ENCODE data around the gene KRTAP5-1.
"Not testable (repeated sequence)": the region's sequence is repeated elsewhere in the genome, so short reads cannot be mapped to it uniquely, and the experiment has no call there.

KRTAP5-1 gene, protein sequence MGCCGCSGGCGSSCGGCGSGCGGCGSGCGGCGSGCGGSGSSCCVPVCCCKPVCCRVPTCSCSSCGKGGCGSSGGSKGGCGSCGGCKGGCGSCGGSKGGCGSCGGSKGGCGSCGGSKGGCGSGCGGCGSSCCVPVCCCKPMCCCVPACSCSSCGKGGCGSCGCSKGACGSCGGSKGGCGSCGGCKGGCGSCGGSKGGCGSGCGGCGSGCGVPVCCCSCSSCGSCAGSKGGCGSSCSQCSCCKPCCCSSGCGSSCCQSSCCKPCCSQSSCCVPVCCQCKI

DNA sequence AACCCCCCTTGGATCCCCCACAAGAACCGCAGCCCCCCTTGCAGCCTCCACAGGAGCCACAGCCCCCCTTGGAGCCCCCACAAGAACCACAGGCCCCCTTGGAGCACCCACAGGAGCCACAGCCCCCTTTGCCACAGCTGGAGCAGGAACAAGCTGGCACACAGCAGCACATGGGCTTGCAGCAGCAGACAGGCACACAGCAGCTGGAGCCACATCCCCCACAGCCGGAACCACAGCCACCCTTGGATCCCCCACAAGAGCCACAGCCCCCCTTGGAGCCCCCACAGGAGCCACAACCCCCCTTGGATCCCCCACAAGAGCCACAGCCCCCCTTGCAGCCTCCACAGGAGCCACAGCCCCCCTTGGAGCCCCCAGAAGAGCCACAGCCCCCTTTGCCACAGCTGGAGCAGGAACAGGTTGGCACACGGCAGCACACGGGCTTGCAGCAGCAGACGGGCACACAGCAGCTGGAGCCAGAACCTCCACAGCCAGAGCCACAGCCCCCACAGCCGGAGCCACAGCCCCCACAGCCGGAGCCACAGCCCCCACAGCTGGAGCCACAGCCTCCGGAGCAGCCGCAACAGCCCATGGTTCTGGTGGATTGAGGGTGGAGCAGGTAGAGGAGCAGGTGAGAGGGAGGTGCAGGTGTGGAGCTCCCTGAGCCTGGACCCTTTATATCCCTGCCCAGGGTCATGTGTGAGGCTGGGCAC is at the start of gene KRTAP5-1:
KRTAP5-1 (minus strand) TSS at position 623 of the 710 bp plus-strand sequence; CDS start at position 589, 34 bp downstream.
- Mint-ChIP-seq H3K27me3 (peaks cover 16% of the 10 kb centered on the region), H3K4me1 (ENCODE audit: low read depth) (peaks cover 18% of the 10 kb centered on the region)
- H3K27ac Mint-ChIP-seq; H3K4me3 Mint-ChIP-seq; H3K36me3 Mint-ChIP-seq (ENCODE audit: low read depth); H3K9me3 Mint-ChIP-seq: not testable (repeated sequence)

DNA sequence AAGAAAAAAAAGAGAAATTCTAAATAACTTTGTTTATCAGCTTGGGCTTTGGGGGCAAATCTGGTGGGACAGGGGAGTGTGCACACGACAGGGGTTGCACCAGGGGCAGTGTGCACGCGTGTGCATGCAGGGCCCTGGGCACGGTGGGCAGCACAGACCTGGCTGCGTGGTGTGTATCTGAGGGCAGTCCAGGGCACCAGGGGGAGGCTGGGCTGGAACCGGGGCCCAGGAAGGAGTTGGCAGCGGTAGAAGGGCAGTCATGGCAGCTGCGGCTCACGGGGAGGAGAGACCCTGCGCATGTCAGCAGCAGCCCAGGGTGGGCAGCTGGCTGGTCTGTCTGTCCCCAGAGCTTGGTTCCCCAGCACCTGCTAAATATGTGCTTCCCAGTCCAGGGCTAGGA is 48.8 kb upstream of the KRTAP5-1 start:
- Mint-ChIP-seq H3K4me1 (ENCODE audit: low read depth) (no peaks in the 10 kb centered on the region), H3K4me3 (no peak overlapping the region), H3K36me3 (ENCODE audit: low read depth) (no peaks in the 10 kb centered on the region), H3K27ac (no peak overlapping the region), H3K27me3 (peaks cover 30% of the 10 kb centered on the region), H3K9me3 (no peaks in the 10 kb centered on the region)

DNA sequence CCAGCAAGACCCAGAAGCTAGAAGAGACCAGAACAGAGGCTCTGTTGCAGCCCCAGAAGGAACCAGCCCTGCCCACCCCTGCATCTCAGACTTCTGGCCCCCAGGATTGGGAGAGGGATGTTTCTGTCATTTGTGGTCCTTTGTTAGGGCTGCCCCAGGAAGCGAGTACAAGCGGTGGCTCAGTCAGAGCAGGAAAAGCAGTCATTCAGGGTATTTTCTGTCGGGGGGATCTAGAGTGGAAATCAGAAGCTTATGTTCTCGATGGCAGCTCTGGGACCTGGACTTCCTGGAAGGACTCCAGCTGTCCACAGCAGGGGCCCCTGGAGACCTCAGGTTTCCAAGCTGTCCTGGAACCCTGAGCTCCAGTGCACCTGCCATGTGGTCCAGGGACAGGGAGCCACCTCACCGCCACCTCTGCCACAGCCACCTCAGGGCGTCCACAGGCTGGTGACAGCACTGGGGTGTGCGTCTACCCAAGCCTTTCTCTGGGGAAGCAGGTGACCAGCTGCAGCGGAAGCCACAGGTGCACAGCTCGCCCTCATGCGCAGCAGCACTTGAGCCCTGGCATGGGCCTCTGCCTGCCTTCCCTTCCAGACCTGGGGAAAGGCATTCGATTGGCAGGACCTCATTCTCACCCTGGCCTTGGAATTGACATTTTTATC is 47.1 kb upstream of the KRTAP5-1 start:
- H3K36me3 Mint-ChIP-seq (ENCODE audit: low read depth) = no peaks in the 10 kb centered on the region
- no peak overlapping the region for H3K4me3 Mint-ChIP-seq
- H3K4me1 Mint-ChIP-seq (ENCODE audit: low read depth) = no peaks in the 10 kb centered on the region
- H3K27me3 Mint-ChIP-seq = peaks cover 31% of the 10 kb centered on the region
- H3K27ac Mint-ChIP-seq = no peak overlapping the region
- H3K9me3 Mint-ChIP-seq = no peaks in the 10 kb centered on the region

DNA sequence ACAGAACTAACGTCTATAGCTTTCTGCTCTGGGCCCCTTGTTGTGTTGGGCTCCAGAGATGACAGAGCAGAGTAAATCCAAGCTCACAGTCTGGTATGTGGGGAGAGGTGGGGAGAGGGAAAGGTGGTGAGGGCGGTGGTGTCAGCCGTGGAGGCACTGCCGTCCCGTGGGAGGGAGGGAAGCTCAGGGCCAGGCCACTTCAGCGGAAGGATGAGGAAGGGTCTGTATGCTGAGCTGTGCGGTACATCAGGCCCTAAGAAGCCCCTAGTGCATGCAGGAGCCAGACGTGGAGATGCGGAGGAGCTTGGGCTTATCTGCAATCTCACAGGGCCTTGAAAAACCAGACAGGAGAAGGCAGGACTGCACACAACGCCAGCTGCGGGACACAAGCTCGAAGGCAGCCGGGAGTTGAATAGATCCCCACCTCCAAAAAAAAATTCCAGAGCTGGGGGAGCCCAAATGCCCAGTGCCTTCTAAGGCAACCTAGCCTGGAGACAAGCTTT is 46.0 kb upstream of the KRTAP5-1 start:
- no peak overlapping the region for H3K27ac Mint-ChIP-seq
- H3K4me1 Mint-ChIP-seq (ENCODE audit: low read depth) = no peaks in the 10 kb centered on the region
- no peak overlapping the region for H3K4me3 Mint-ChIP-seq
- H3K9me3 Mint-ChIP-seq = no peaks in the 10 kb centered on the region
- H3K27me3 Mint-ChIP-seq = peaks cover 31% of the 10 kb centered on the region
- no peaks in the 10 kb centered on the region for H3K36me3 Mint-ChIP-seq (ENCODE audit: low read depth)

DNA sequence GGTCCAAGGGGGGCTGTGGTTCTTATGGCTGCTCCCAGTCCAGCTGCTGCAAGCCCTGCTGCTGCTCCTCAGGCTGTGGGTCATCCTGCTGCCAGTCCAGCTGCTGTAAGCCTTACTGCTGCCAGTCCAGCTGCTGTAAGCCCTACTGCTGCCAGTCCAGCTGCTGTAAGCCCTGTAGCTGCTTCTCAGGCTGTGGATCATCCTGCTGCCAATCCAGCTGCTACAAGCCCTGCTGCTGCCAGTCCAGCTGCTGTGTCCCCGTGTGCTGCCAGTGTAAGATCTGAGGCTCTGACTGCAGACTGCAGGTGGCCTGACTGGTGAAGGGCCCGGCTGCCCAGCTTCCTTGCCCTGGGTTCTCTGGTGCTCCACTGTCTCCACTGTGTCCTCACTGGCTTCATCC is 45.2 kb upstream of the KRTAP5-1 start:
- no peaks in the 10 kb centered on the region for H3K4me1 Mint-ChIP-seq (ENCODE audit: low read depth)
- peaks cover 23% of the 10 kb centered on the region for H3K27me3 Mint-ChIP-seq
- H3K36me3 Mint-ChIP-seq (ENCODE audit: low read depth) = no peaks in the 10 kb centered on the region
- H3K27ac Mint-ChIP-seq = no peak overlapping the region
- no peaks in the 10 kb centered on the region for H3K9me3 Mint-ChIP-seq
- H3K4me3 Mint-ChIP-seq = no peak overlapping the region

DNA sequence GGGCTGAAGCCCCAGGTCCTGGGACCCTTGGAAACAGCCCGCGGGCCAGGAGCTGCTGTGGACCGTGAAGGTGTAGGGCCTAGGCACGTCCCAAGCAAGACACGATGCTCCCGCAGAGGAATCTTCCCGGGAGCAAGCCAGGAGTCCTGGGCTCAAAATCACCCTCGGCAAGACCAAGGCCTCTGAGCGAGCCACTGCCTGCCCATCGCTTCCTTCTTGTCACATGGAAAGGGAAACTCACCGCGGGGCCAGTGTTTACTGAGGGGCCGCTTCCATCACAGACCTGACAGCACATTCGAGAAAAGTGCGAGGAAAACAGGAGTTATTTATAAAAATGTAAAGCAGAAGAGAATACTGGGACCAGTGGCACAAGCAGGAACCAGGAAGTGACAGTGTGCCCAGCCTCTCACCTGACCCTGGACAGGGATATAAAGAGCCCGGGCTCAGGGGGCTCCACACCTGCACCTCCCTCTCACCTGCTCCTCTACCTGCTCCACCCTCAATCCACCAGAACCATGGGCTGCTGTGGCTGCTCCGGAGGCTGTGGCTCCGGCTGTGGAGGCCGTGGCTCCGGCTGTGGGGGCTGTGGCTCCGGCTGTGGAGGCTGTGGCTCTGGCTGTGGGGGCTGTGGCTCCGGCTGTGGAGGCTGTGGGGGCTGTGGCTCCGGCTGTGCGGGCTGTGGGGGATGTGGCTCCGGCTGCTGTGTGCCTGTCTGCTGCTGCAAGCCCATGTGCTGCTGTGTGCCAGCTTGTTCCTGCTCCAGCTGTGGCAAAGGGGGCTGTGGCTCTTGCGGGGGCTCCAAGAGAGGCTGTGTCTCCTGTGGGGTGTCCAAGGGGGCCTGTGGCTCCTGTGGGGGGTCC is 44.5 kb upstream of the KRTAP5-1 start, which contains the start of gene KRTAP5-5:
KRTAP5-5 (plus strand) TSS at position 450 of the 860 bp plus-strand sequence; CDS start at position 516, 66 bp downstream.
- H3K27me3 Mint-ChIP-seq = peaks cover 20% of the 10 kb centered on the region
- H3K4me3 Mint-ChIP-seq = no peak within 1 kb of the TSS
- H3K9me3 Mint-ChIP-seq = no peaks in the 10 kb centered on the region
- no peaks in the 10 kb centered on the region for H3K36me3 Mint-ChIP-seq (ENCODE audit: low read depth)
- no peaks in the 10 kb centered on the region for H3K4me1 Mint-ChIP-seq (ENCODE audit: low read depth)
- H3K27ac Mint-ChIP-seq = no peak within 1 kb of the TSS

DNA sequence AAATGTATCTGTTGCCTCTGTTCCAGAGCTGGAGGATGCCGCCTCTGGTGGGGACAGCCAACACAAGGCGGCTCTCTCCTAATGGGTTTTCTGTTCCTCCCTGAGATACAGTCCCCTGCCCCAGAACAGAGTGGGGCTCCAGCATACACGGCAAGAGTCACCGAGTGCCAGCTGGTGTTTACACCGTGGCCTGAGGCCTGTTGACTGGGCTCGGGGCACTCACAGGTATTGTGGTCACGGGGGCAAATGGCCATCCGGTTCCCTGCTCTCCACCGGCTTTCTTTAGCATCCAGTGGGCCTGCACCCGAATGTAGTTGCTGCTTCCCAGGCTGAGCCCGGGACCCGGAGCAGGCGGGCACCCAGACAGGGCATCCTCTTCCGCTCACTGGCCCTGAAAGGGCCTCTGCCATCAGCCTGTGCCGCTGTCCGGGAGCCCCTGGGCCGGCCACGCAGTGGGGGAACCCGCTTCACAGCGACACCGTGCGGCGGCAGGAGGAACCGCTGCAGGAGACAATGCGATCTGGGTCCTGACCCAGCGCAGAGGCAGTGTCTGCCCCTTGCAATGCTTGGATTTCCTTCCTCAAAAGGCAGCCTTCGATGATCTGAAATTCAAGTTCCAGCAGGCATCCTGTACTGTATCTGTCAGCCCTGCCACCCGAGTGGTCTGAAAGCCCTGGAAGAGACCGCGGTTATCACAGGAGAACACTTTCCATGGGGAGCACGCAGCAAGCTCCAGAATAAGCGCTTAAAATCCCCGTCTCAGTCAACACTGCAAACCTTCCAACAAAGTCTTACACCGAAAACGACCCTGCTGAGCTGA is 43.6 kb upstream of the KRTAP5-1 start:
- H3K4me3 Mint-ChIP-seq = no peak overlapping the region
- no peaks in the 10 kb centered on the region for H3K9me3 Mint-ChIP-seq
- no peaks in the 10 kb centered on the region for H3K4me1 Mint-ChIP-seq (ENCODE audit: low read depth)
- H3K27ac Mint-ChIP-seq = no peak overlapping the region
- H3K27me3 Mint-ChIP-seq = peaks cover 20% of the 10 kb centered on the region
- no peaks in the 10 kb centered on the region for H3K36me3 Mint-ChIP-seq (ENCODE audit: low read depth)

DNA sequence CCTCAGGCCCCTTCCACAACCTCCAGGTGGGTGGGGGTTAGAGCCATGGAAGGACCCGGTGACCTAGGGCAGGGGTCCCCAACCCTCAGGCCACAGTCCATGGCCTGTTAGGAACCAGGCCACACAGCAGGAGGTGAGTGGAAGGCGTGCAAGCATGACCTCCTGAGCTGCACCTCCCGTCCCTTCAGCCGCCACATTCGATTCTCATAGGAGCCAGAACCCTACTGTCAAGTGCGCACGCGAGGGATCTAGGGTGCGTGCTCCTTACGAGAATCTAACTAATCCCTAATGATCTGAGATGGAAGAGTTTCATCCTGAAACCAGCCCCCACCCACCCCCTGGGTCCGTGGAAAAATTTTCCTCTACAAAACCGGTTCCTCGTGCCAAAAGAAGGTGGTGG is 40.5 kb upstream of the KRTAP5-1 start:
- Mint-ChIP-seq H3K4me3 (no peak overlapping the region), H3K27ac (no peak overlapping the region), H3K27me3 (peaks cover 9% of the 10 kb centered on the region), H3K36me3 (ENCODE audit: low read depth) (no peaks in the 10 kb centered on the region), H3K9me3 (no peaks in the 10 kb centered on the region), H3K4me1 (ENCODE audit: low read depth) (no peaks in the 10 kb centered on the region)

DNA sequence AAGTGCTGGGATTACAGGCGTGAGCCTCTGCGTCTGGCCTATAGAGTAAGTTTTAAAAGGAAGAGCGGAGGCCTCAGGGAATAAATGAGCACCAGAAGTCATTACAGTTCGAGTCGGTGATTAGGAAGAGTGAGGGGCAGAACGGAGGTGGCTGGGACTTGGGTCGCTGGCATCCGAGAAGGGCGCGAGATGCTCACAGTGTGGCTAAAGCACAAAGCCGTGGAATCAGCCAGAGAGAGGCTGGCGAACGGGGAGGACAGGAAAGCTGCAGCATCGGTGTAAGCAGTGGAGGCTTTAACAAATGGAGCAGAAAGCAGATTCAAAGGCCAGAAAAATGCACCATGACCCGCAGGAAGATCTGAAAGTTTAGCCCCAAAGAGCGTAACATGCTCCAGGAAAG is 39.5 kb upstream of the KRTAP5-1 start:
- H3K27ac Mint-ChIP-seq = no peak overlapping the region
- H3K9me3 Mint-ChIP-seq = no peaks in the 10 kb centered on the region
- peaks cover 8% of the 10 kb centered on the region for H3K27me3 Mint-ChIP-seq
- no peaks in the 10 kb centered on the region for H3K36me3 Mint-ChIP-seq (ENCODE audit: low read depth)
- H3K4me3 Mint-ChIP-seq = no peak overlapping the region
- peaks cover under 1% of the 10 kb centered on the region for H3K4me1 Mint-ChIP-seq (ENCODE audit: low read depth)

DNA sequence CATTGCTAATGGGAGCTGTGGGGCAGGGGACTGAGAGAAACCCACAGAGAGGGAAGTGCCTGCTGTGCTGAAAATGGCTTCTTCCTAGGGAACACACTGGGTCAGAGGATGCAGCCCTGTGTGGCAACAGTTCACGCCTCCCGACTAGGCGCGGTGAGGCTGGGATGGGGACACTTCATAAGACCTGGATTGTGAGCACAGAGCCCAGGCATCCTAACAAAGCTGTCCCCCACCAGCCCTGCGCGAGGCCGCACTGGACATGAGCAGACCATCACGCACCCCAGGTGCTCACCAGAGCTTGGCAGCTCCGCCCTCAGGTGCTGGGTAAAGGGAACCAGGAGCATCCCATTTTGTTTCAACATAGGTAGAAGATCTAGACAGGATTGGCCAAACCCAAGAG is 38.6 kb upstream of the KRTAP5-1 start:
- Mint-ChIP-seq H3K9me3 (no peaks in the 10 kb centered on the region), H3K27me3 (peaks cover 9% of the 10 kb centered on the region), H3K4me3 (no peak overlapping the region), H3K36me3 (ENCODE audit: low read depth) (no peaks in the 10 kb centered on the region), H3K27ac (no peak overlapping the region), H3K4me1 (ENCODE audit: low read depth) (peaks cover 6% of the 10 kb centered on the region)

DNA sequence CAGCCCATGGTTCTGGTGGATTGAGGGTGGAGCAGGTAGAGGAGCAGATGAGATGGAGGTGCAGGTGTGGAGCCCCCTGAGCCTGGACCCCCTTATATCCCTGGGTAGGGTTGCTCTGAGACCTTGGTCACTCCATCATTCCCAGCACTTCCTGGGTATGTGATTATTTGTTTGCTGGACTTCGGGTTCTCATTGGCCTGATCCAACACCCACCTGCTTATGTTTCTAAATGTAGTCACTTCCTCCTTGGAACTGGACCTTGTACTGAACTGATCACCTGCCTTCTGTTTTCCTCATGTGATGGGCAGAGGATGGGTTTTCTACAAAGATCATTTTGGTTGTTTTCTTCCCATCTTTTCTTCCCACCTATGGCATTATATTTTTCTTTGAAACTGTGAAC is 37.0 kb upstream of the KRTAP5-1 start, which contains the start of gene KRTAP5-4:
KRTAP5-4 (minus strand) TSS at position 53 of the 400 bp plus-strand sequence; CDS start at position 8, 45 bp downstream.
- Mint-ChIP-seq H3K4me1 (ENCODE audit: low read depth) (peaks cover 6% of the 10 kb centered on the region), H3K9me3 (no peaks in the 10 kb centered on the region), H3K27ac (no peak within 1 kb of the TSS), H3K27me3 (peaks cover 17% of the 10 kb centered on the region), H3K36me3 (ENCODE audit: low read depth) (no peaks in the 10 kb centered on the region), H3K4me3 (no peak within 1 kb of the TSS)

DNA sequence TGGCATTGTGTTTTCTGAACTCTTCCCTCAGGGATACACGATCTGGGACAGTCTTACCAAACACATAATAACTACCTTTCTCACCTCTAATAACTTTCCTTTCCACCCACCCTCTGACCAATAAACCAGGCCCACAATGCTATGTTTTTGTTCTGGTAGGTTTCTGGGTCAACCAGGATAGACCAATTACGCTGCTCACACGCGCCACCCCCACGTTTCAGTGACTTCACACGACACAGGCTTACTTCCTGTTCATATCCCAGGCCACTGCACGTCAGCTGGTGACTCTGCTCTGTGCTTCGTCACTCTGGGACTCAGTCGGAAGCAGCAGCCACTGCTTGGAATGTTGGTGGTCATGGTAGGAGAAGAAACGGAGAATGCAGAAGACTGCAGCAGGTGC is 34.4 kb upstream of the KRTAP5-1 start:
- H3K4me1 Mint-ChIP-seq (ENCODE audit: low read depth) = peaks cover 6% of the 10 kb centered on the region
- no peaks in the 10 kb centered on the region for H3K9me3 Mint-ChIP-seq
- H3K4me3 Mint-ChIP-seq = no peak overlapping the region
- H3K27ac Mint-ChIP-seq = no peak overlapping the region
- H3K27me3 Mint-ChIP-seq = peaks cover 42% of the 10 kb centered on the region
- no peaks in the 10 kb centered on the region for H3K36me3 Mint-ChIP-seq (ENCODE audit: low read depth)

DNA sequence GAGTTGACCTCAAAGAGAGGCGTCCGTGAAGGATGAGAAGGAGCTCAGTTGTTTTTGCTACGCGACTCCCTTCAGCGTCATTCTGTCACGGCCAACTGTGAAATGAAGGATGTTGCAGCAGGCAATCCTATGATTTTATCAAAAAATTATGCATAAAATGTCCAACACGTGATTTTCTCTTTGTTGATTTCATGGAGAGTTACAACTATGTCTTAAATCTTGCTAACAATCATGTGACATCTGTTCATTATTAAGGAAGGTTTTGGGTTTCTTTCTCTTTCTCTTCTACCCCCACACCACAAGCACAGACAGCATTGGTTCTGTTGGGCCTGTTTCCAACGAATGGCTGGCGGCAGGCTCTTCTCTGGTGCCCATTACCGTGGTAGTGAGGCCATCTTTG is 33.1 kb upstream of the KRTAP5-1 start:
- H3K4me1 Mint-ChIP-seq (ENCODE audit: low read depth) = peaks cover 6% of the 10 kb centered on the region

DNA sequence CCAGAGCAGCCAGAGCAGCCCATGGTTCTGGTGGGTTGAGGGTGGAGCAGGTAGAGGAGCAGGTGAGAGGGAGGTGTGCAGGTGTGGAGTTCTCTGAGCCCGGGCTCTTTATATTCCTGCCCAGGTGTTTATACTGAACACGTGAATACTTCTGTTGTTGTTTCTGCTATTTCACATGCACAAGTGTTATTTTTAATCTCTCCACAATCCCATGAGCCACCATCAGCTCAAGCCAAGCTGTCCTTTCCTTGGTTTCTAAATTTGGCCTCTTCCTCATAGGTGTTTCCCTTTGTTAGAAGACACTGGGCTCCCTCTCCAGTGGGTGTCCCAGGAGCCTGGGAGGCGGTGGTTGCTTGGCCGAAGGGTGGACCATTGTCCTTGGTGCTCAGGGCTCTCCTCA is 23.3 kb upstream of the KRTAP5-1 start, which contains the start of gene KRTAP5-3:
KRTAP5-3 (minus strand) TSS at position 101 of the 400 bp plus-strand sequence; CDS start at position 23, 78 bp downstream.
- H3K27me3 Mint-ChIP-seq = peaks cover 27% of the 10 kb centered on the region
- H3K4me3 Mint-ChIP-seq = no peak within 1 kb of the TSS
- no peaks in the 10 kb centered on the region for H3K9me3 Mint-ChIP-seq
- H3K4me1 Mint-ChIP-seq (ENCODE audit: low read depth) = no peaks in the 10 kb centered on the region
- H3K27ac Mint-ChIP-seq = no peak within 1 kb of the TSS
- no peaks in the 10 kb centered on the region for H3K36me3 Mint-ChIP-seq (ENCODE audit: low read depth)

More for the DNA sequence above, 33.1 kb upstream of the KRTAP5-1 start:
- Mint-ChIP-seq H3K36me3 (ENCODE audit: low read depth) (no peaks in the 10 kb centered on the region), H3K9me3 (no peaks in the 10 kb centered on the region), H3K27ac (no peak overlapping the region), H3K4me3 (no peak overlapping the region), H3K27me3 (peaks cover 42% of the 10 kb centered on the region)

Measured in stimulated activated naive CD8-positive, alpha-beta T cell treated with anti-CD3 and anti-CD28 coated beads, Interleukin-15, Interleukin-2, amounts not matched to agents 100 ng/mL and 50 ng/mL, for 24 hours (primary cell).